GM21367 (cell line): ENCODE data around the gene CALD1.

Source experiments
- ATAC-seq: cut with Tn5 transposase; IDR thresholded peaks from one replicate; pipeline ENCODE4 v1.9.1; 2021; ENCODE audit not compliant: unreplicated experiment

CALD1 gene

GRCh38 chr7:134890246-134891240 is 111.1 kb downstream of the CALD1 start:
- ATAC-seq: no peak

GRCh38 chr7:134891262-134891695 is 111.8 kb downstream of the CALD1 start:
- no peak for ATAC-seq

DNA sequence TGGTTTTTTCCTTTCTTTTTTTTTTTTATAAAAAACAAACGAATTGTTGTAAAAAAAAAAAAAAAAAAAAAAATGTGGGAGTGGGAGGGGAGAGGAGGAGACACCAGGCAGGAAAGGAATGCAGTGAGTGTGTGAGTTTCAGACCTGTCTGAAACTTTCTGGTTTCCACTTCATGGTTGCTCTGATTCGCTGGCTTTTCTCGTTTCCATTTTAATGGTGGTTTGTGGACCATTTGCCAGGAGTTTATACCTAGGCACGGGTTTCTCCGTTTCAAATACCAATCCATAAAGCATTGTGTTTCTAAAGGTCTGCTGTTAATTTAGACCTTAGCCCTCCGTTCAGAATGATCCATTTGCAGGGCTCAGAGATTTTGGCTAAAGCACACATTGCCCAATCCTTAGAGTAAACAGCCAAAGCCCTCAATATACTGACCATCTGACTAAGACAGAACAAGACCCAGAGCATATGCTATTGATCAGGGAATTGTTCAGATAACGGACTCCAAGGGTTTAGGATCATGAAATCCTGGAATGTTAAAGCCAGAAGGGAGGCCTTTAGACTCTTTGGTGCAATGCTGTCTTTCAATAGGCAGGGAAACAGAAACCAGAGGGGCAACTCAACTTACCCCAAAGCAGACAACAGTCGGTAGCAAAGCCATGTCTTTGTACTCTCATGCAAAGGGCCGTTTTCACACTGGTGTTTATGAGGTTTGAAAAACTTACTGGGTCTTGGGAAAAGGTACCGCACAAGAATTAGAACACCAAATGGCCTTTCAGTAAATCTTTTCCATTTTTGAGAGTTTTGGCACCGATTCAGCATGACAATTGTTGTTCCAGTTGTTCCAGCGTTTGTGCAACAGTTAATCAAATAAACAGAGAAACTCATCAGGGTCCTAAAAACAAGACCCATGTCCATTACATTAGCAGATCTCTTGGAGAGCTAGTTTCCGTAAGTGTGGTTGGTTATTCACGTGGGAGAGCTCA is 112.6 kb downstream of the CALD1 start:
- ATAC-seq: no peak

DNA sequence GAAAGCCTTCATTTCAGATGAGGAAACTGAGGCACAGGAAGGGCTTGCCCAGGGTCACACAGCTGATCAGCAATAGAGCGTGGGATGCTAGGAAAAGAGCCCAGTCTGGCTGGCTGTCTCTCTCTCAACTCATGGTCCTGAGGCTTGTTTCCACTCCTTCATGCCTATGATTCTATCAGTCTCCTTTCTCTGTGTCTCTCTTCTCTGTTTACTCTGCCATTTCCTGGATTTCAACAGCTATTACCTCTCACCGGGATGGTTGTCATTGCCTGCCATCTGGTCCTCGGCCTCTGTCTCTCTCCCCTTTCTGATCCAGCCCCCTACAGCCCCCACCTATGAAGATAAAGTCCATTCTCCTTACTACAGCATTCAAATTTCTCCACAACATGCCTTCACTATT is 113.5 kb downstream of the CALD1 start:
- ATAC-seq: no peak

GRCh38 chr7:134893920-134894319 is 114.5 kb downstream of the CALD1 start:
- ATAC-seq: no peak

DNA sequence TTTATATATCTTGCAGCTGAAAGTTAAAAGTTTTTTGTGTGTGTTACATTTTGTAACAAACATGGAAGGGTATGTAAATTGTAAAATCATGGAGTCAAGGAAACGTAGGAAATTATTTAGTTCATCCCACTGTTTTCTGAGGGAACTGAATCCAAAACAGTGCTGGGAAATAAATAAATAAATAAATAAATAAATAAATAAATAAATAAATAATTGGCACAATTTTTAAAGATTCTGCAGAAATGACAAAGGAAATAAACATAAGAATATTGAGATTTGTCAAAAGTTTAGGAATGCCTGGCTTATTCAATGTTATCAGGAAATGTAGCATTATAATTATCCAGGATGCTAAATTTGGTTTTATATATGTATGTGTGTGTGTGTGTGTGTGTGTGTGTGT is 115.5 kb downstream of the CALD1 start:
- no peak for ATAC-seq

- ATAC-seq: no peak
These were observed 116.6 kb downstream of the CALD1 start for GRCh38 chr7:134896073-134896472.

DNA sequence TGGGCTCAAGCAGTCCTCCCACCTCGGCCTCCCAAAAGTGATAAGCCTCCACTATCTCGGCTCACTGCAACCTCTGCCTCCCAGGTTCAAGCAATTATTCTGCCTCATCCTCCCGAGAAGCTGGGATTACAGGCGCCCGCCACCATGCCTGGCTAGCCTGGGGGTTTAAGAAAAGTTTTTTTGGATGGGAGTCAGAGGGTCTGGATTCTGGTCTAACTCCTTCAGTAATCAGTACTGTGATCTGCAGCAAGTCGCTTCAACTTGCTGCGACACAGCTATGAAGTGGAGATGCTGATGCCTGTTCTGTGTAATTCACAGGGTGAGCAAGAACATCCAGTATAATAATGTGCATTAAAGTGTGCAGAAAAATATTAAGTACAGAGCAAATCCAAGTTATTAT is 118.5 kb downstream of the CALD1 start:
- no peak for ATAC-seq

- no peak for ATAC-seq
These were observed 120.3 kb downstream of the CALD1 start for GRCh38 chr7:134899729-134900128.

DNA sequence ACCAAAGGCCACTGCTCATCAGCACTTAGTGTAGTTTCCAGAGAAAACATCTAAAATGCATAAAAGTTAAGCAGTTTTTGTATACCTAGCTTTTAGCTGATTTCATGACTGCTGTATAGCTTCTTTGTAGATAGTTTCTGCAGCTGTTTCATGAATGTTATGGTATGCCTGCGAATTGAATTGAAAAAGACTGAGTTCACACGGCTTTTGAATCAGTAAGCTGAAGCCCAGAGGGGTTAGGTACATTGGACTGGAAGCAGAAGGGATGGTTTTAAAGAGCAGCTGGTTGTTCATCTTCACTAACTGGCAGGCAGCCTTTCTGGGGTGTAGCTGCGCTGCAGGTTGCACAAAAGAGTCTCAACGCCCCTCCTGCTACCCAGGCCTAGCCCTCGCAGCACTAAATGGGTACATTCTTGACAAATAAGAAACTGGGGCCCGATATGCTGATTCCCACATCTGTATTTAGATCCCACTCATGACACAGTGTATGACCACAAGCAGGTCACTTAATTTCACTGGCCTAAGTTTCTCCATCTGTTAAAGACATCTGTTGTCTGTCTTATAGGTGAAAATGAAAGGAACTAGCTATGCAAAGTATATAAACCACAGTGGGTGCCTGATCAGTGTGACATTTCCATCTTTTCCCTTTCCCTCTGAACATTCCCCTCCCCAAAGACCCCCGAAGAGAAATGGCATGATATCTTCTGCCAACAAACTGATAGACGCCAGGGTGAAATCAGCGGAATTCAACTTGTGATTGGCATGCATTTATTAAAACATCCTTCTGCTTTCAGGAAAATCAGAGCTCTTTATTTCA is 120.9 kb downstream of the CALD1 start:
- peak; percentile 82 for ATAC-seq

DNA sequence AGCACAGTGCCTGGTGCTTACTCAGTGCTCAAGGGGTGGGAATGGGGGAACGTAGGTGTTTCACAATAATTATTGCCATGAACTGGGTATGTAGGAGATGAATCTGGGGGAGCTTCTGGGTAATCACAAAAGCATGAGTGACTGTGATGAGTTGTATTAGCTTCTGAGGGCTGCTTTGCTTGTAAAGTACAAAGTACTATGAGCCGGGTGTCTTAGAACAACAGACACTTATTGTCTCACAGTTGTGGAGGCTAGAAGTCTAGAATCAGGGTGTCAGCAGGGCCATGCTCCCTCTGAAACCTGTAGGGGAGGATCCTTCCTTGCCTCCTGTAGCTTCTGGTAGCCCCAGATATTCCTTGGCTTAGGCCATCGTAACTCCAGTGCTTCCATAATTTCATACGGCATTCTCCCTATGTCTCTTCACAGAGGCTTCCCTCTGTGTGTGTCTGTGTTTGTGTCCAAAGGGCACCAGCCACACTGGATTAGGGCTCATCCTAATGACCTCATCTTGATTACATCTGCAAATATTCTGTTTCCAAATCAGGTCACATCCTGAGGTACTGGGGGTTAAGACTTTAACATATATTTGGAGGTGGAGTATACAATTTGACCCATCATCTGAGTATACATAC is 122.1 kb downstream of the CALD1 start:
- ATAC-seq: no peak

- no peak for ATAC-seq
These were observed 122.6 kb downstream of the CALD1 start for GRCh38 chr7:134902058-134902457.

DNA sequence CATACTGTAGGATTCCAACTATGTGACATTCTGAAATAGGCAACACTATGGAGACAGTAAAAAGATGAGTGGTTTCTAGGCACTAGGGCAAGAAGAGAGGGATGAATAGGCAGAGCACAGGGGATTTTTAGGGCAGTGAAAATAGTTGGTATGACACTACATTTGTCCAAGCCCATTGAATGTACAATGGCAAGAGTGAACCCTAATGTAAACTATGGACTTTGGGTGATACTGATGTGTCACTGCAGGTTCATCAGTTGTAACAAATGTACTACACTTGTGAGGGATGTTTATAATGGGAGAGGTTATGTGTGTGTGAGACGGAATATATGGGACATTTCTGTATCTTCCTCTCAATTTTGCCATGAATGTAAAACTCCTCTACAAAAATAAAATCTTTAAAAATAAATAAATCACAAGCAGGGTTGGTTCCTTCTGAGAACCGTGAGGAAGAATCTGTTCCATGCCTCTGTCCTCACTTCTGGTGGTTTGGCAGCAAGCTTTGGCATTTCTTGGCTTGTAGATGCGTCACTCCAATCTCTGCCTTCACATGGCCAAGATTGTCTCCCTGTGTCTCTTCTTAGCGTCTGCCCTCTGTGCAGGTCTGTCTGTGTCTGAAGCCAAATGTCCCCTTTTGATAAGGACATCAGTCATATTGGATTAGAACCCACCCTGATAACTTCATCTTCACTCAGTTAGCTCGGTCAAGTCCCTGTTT is 123.8 kb downstream of the CALD1 start:
- no peak for ATAC-seq

DNA sequence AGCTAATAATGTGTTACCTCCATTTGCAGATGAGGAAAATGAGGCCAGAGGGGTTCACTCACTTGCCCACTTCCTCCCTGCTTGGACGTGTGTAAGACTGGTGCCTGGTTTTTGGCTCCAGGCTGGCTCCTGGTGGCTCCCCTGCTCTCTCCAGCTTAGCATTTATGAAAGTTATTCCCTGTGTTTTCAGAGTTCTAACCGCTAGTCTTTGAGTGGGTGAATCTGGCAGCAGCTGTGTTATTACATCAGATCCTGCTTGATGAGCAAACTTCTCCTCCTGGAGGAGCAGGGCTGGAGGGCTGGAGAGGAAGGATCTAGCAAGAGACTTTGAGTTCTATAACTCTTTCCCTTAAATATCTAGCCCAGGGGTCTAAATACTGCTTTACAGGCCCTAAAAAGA is 125.9 kb downstream of the CALD1 start:
- no peak for ATAC-seq

- no peak for ATAC-seq
These were observed 127.6 kb downstream of the CALD1 start for GRCh38 chr7:134907000-134907399.

GRCh38 chr7:134907639-134908038 is 128.2 kb downstream of the CALD1 start:
- ATAC-seq: no peak

DNA sequence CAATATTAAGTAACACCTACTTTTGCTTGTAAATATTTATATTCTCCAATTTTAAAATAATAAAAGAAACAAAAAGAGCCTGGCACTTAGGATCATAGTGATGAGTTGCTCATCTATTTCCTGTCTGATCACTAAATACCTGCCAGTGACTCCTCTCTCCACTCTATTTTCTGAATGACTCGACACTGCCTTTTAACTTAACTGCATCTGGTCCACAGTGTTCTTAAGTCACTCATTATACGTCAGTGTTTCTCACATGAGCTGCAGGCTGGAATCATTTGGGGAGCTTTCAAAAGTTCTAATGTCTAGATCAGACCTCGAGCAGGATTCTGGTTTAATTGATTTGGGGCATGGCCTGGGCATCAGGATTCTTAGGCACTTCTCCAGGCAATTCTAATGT is 128.9 kb downstream of the CALD1 start:
- ATAC-seq: no peak

DNA sequence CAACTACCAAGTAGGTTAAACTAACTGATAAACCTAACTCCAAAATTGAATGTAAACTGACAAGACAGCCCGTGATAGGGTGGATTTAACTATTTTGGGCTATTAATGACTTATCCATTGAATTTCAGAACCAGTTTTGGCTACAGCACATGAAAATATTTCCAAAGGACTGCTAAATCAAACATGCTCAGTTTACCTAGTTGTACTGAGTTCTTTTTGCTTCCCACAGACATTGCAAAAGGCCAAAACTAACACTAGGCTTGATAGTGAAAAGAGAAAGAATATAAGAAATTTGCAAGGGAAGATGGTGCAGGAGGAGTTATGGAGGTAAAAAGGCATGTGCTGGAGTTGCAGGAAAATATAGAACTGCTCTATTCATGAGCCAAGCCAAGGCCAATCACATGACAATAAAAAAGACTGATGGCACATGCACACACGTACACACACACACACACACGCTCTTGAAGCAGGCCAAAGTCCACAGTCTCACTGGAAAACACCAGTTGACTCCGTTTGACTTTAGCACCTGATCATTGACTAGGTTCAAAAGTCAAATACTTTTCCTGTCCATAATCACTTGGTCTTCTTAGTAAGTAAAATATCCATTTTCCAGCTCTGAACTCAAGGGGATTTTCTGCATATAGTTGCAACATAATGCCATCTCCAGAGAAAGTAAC is 130.9 kb downstream of the CALD1 start:
- ATAC-seq: no peak

- ATAC-seq: no peak
These were observed 131.5 kb downstream of the CALD1 start for GRCh38 chr7:134910968-134911367.
